GM20000 (cell line): ENCODE data around the gene DNAJC13.

Experiments
- DNase-seq: peaks from one replicate; pipeline ENCODE4 v3.0.0; 2012; ENCODE audit warnings: low spot score
- CTCF ChIP-seq: IDR thresholded peaks from 2 replicates; pipeline ENCODE4 v1.5.1; 2012; ENCODE audit warnings: mild to moderate bottlenecking, control low read depth; ENCODE audit errors: extremely low read depth, missing control alignments

The DNAJC13 gene

GRCh38 chr3:132509096-132509495 is 91.8 kb downstream of the DNAJC13 start:
- TF ChIP-seq CTCF, result no peak
- no peak for DNase-seq

- no peak for TF ChIP-seq CTCF
- DNase-seq, result no peak
Measured at GRCh38 chr3:132509506-132509905, 92.2 kb downstream of the DNAJC13 start.

GRCh38 chr3:132513057-132513456 is 95.8 kb downstream of the DNAJC13 start:
- no peak for TF ChIP-seq CTCF

GRCh38 chr3:132517311-132517710 is 100.0 kb downstream of the DNAJC13 start:
- DNase-seq, result no peak
- no peak for TF ChIP-seq CTCF

More at GRCh38 chr3:132513057-132513456, 95.8 kb downstream of the DNAJC13 start:
- no peak for DNase-seq

DNA sequence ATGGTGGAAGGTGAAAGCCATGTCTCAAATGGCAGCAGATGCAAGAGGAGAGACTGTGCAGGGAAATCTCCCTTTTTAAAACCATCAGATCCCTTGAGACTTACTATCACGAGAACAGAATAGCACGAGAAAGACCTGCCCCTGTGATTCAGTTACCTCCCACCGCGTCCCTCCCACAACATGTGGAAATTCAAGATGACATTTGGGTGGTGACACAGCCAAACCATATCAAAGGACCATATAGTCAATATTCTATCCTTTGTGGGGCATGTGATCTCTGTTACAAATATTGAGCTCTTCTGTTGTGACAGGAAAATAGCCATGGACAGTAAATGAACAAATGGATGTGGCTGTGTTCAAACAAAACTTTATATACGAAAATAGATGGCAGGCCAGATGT is 102.6 kb downstream of the DNAJC13 start:
- no peak for TF ChIP-seq CTCF
- no peak for DNase-seq

- TF ChIP-seq CTCF, result no peak
- DNase-seq, result no peak
Measured at GRCh38 chr3:132521901-132522300, 104.6 kb downstream of the DNAJC13 start.

- TF ChIP-seq CTCF, result no peak
- peak; percentile 20 for DNase-seq
Measured at GRCh38 chr3:132522353-132522752, 105.1 kb downstream of the DNAJC13 start.
